SU-DHL-6 (cell line): ENCODE results near the gene SLC44A1.

Experiments
- EZH2phosphoT487 ChIP-seq: fragments of 200-600 bp; sonication (generic), shearing (Covaris generic); conservative IDR thresholded peaks from 2 replicates; pipeline ENCODE4 v1.6.1; 2018; ENCODE audit warnings: mild to moderate bottlenecking, antibody characterized with exemption, low read length, moderate library complexity, mixed read lengths
- TF ChIP-seq, protein P1 (sequence below): fragments of 200-600 bp; sonication (generic); IDR thresholded peaks from one replicate; pipeline ENCODE4 v1.5.1; 2017; ENCODE audit warnings: antibody characterized with exemption, mild to moderate bottlenecking, low read length, moderate library complexity; ENCODE audit not compliant: insufficient read depth, poor library complexity, severe bottlenecking

DNA sequence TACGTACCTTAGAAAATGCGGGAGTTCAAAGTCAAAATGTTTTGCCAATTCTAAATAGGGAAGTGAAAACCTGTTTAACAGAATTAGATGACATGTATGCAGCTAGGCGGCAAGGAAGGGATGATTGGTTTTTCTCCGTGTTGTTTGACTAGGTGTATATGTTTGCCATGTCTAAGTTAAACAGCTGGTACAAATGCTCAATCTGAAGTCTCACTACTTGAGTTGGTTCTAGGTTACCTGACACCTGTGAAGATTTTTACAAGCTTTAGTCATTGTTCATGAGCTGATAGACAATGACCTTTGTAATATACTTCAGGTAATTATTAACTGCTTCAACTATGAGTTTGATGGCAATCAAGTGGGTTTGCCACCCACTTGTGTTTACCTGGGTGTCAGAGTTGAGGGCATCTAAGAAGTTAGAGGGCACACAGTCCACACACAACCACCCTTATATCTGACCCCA is 74.3 kb downstream of the SLC44A1 start:
- TF ChIP-seq, protein P1, sequence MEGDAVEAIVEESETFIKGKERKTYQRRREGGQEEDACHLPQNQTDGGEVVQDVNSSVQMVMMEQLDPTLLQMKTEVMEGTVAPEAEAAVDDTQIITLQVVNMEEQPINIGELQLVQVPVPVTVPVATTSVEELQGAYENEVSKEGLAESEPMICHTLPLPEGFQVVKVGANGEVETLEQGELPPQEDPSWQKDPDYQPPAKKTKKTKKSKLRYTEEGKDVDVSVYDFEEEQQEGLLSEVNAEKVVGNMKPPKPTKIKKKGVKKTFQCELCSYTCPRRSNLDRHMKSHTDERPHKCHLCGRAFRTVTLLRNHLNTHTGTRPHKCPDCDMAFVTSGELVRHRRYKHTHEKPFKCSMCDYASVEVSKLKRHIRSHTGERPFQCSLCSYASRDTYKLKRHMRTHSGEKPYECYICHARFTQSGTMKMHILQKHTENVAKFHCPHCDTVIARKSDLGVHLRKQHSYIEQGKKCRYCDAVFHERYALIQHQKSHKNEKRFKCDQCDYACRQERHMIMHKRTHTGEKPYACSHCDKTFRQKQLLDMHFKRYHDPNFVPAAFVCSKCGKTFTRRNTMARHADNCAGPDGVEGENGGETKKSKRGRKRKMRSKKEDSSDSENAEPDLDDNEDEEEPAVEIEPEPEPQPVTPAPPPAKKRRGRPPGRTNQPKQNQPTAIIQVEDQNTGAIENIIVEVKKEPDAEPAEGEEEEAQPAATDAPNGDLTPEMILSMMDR: no peak
- TF ChIP-seq EZH2phosphoT487: no peak
